ENCODE measurements around the gene FRAT1.
"Not testable (repeated sequence)": the region's sequence is repeated elsewhere in the genome, so short reads cannot be mapped to it uniquely, and the experiment has no call there.

FRAT1 gene

GRCh38 chr10:97335188-97335619 lies 16.1 kb downstream of the FRAT1 start:
- no peak for FAIRE-seq

GRCh38 chr10:97336006-97336405 lies 16.9 kb downstream of the FRAT1 start:
- no peak for FAIRE-seq

GRCh38 chr10:97336446-97336845 lies 17.4 kb downstream of the FRAT1 start:
- no peak for FAIRE-seq

GRCh38 chr10:97336942-97337831 lies 18.1 kb downstream of the FRAT1 start:
- FAIRE-seq, result no peak

GRCh38 chr10:97338041-97338440 lies 19.0 kb downstream of the FRAT1 start:
- no peak for FAIRE-seq

GRCh38 chr10:97341416-97341815 lies 22.3 kb downstream of the FRAT1 start:
- no peak for FAIRE-seq

GRCh38 chr10:97343664-97344063 lies 24.6 kb downstream of the FRAT1 start:
- not testable (repeated sequence) for FAIRE-seq

- no peak for FAIRE-seq
These were observed 28.2 kb downstream of the FRAT1 start for GRCh38 chr10:97347317-97347716.

- no peak for FAIRE-seq
These were observed 30.9 kb downstream of the FRAT1 start for GRCh38 chr10:97349752-97350513.

- FAIRE-seq, result no peak
These were observed 34.9 kb downstream of the FRAT1 start for GRCh38 chr10:97353945-97354344.

GRCh38 chr10:97355571-97355975 lies 36.5 kb downstream of the FRAT1 start:
- FAIRE-seq, result no peak

- no peak for FAIRE-seq
These were observed 37.3 kb downstream of the FRAT1 start for GRCh38 chr10:97356318-97356914.

- FAIRE-seq, result no peak
These were observed 37.8 kb downstream of the FRAT1 start for GRCh38 chr10:97356918-97357317.

GRCh38 chr10:97358349-97358748 lies 39.3 kb downstream of the FRAT1 start:
- FAIRE-seq, result no peak

- FAIRE-seq, result no peak
These were observed 39.7 kb downstream of the FRAT1 start for GRCh38 chr10:97358781-97359180.

GRCh38 chr10:97360705-97361536 lies 41.9 kb downstream of the FRAT1 start:
- FAIRE-seq, result no peak

- no peak for FAIRE-seq
These were observed 42.4 kb downstream of the FRAT1 start for GRCh38 chr10:97361537-97361901.

GRCh38 chr10:97362310-97363033 lies 43.4 kb downstream of the FRAT1 start:
- no peak for FAIRE-seq

GRCh38 chr10:97363071-97363470 lies 44.0 kb downstream of the FRAT1 start:
- no peak for FAIRE-seq

GRCh38 chr10:97365761-97366351 lies 46.8 kb downstream of the FRAT1 start:
- no peak for FAIRE-seq

- no peak for FAIRE-seq
These were observed 47.5 kb downstream of the FRAT1 start for GRCh38 chr10:97366572-97366971.

All from islet of Langerhans (tissue), 1 donor.